CD14-positive monocyte (primary cell): Measurements from ENCODE around the gene RIMBP2. TPM values are rescaled to one million over a fixed set of nuclear protein-coding genes. Genes with fewer than 3 reads are reported as not detected.

Experiments used
- DNase-seq, 3 donors: peaks; one replicate each; pipeline ENCODE4 v3.0.0-alpha.2; 2011 to 2022
- H2AFZ ChIP-seq: 2 replicates; pipeline ENCODE4 v1.6.0; 2012; ENCODE audit warnings: mild to moderate bottlenecking, low read depth, low read length, inconsistent platforms; ENCODE audit not compliant: insufficient read depth, poor library complexity, severe bottlenecking
- H3K27ac ChIP-seq, 2 donors: 1 replicate in 1 of 2; 2 replicates in 1 of 2; pipeline ENCODE4 v1.5.1; 2012 to 2013; ENCODE audit warnings: low read length in 2 of 2, control low read depth in 1 of 2, inconsistent platforms in 1 of 2, low read depth in 1 of 2, mild to moderate bottlenecking in 1 of 2
- H3K27me3 ChIP-seq, 2 donors: one replicate each; pipeline versions ENCODE4 v1.6.0 to v1.6.1; 2011 to 2013; ENCODE audit warnings: low read length in 2 of 2; ENCODE audit not compliant: control insufficient read depth in 2 of 2, insufficient read depth in 2 of 2
- H3K36me3 ChIP-seq, 2 donors: replicated peaks in 1 of 2; 1 replicate in 1 of 2; 2 replicates in 1 of 2; pipeline versions ENCODE4 v1.5.1 to v1.6.1; 2012 to 2013; ENCODE audit warnings: low read length in 2 of 2, control low read depth in 1 of 2, inconsistent platforms in 1 of 2, mild to moderate bottlenecking in 1 of 2; ENCODE audit not compliant: insufficient read depth in 2 of 2, control insufficient read depth in 1 of 2
- H3K4me1 ChIP-seq, 2 donors: 1 replicate in 1 of 2; 2 replicates in 1 of 2; pipeline versions ENCODE4 v1.5.1 to v1.6.1; 2012 to 2013; ENCODE audit warnings: low read length in 2 of 2, control low read depth in 1 of 2, inconsistent platforms in 1 of 2, mild to moderate bottlenecking in 1 of 2, moderate library complexity in 1 of 2; ENCODE audit not compliant: insufficient read depth in 2 of 2, control insufficient read depth in 1 of 2
- H3K4me2 ChIP-seq: replicated peaks from 2 replicates; pipeline ENCODE3; 2012; ENCODE audit warnings: low read length, moderate library complexity, mild to moderate bottlenecking; ENCODE audit not compliant: poor library complexity, severe bottlenecking; ENCODE audit errors: extremely low read depth
- H3K4me3 ChIP-seq, 3 experiments: fragments of 200-600 bp in 1 of 3; sonication (generic) in 1 of 3; replicated peaks in 1 of 3; 1 replicate in 2 of 3; 2 replicates in 1 of 3; pipeline ENCODE4 v1.5.1; 2011 to 2013; ENCODE audit warnings: low read length in 3 of 3, mild to moderate bottlenecking in 3 of 3, control low read depth in 2 of 3, low read depth in 2 of 3, inconsistent platforms in 1 of 3, moderate library complexity in 1 of 3
- H3K79me2 ChIP-seq: 2 replicates; pipeline ENCODE4 v1.6.0; 2012; ENCODE audit warnings: mild to moderate bottlenecking, control low read depth, inconsistent platforms, low read length, moderate library complexity; ENCODE audit not compliant: insufficient read depth
- H3K9ac ChIP-seq: 2 replicates; pipeline ENCODE4 v1.6.0; 2017; ENCODE audit warnings: low read length, mild to moderate bottlenecking; ENCODE audit not compliant: insufficient read depth, poor library complexity, severe bottlenecking
- H3K9me3 ChIP-seq, 2 donors: replicated peaks in 1 of 2; 1 replicate in 1 of 2; 2 replicates in 1 of 2; pipeline versions ENCODE4 v1.5.1 to v1.6.1; 2012 to 2013; ENCODE audit warnings: low read length in 2 of 2, control low read depth in 1 of 2; ENCODE audit not compliant: control insufficient read depth in 1 of 2, insufficient read depth in 1 of 2
- H4K20me1 ChIP-seq: 2 replicates; pipeline ENCODE4 v1.6.0; 2012; ENCODE audit warnings: mild to moderate bottlenecking, low read length, control low read depth, moderate library complexity; ENCODE audit not compliant: insufficient read depth
- H3K27ac Mint-ChIP-seq, 7 donors: one replicate each; pipeline ENCODE4 v1.8.0; 2020; ENCODE audit warnings: mild to moderate bottlenecking in 7 of 7, mixed read lengths in 7 of 7, moderate library complexity in 6 of 7, inconsistent platforms in 2 of 7
- H3K27me3 Mint-ChIP-seq, 3 donors: one replicate each; pipeline ENCODE4 v1.8.0; 2021 to 2022; ENCODE audit warnings: low read depth in 3 of 3, mild to moderate bottlenecking in 3 of 3, mixed read lengths in 3 of 3, moderate library complexity in 3 of 3, inconsistent platforms in 1 of 3
- H3K36me3 Mint-ChIP-seq, 2 donors: one replicate each; pipeline ENCODE4 v1.8.0; 2020; ENCODE audit warnings: mixed read lengths in 2 of 2, inconsistent platforms in 1 of 2, mild to moderate bottlenecking in 1 of 2
- H3K4me1 Mint-ChIP-seq: one replicate; pipeline ENCODE4 v1.8.0; 2020; ENCODE audit warnings: mild to moderate bottlenecking, mixed read lengths
- H3K4me3 Mint-ChIP-seq, 2 donors: one replicate each; pipeline ENCODE4 v1.8.0; 2020; ENCODE audit warnings: mild to moderate bottlenecking in 2 of 2, mixed read lengths in 2 of 2, moderate library complexity in 1 of 2
- H3K9me3 Mint-ChIP-seq, 7 donors: one replicate each; pipeline ENCODE4 v1.8.0; 2020 to 2022; ENCODE audit warnings: mixed read lengths in 7 of 7, mild to moderate bottlenecking in 6 of 7, moderate library complexity in 6 of 7, inconsistent platforms in 2 of 7
- CTCF ChIP-seq: fragments of 200-600 bp; IDR thresholded peaks from one replicate; pipeline ENCODE4 v1.8.0; 2022; ENCODE audit warnings: antibody characterized with exemption, mild to moderate bottlenecking
- WGBS: methylation state at CpG from one replicate; pipeline ENCODE4 v1.1.5; 2013; ENCODE audit warnings: missing lambda C conversion rate; ENCODE audit not compliant: insufficient coverage; 5-methylcytosine and 5-hydroxymethylcytosine counted together
- intact Hi-C, 2 donors: fragments of 100-400 bp; cut with micrococcal nuclease; formaldehyde crosslinking; loops; one replicate each; pipeline versions ENCODE4 v1.15.0 to v1.15.1; 2023
- polyA plus RNA-seq, 3 donors: library from polyadenylated mRNA; depleted of rRNA in 1 of 3; unstranded in 2 of 3; stranded (reverse) in 1 of 3; fragments of 300-500 nt in 2 of 3; fragments of >200 nt in 1 of 3; fragmentation: Illumina TruSeq in 2 of 3; gene quantifications; 1 replicate in 2 of 3; 2 replicates in 1 of 3; pipeline ENCODE4 v1.2.3, GENCODE V29; 2012 to 2021

Gene RIMBP2
- polyA plus RNA-seq, 3 donors = not detected

- peaks cover 0 to 4% (median 0%) of the 10 kb centered on the region in 7 donors for H3K9me3 Mint-ChIP-seq
- H3K9ac ChIP-seq = no peak overlapping the region
- intact Hi-C loops = no loop called here
These were observed 74.4 kb downstream of the RIMBP2 start for GRCh38 chr12:130641533-130642184.

GRCh38 chr12:130640901-130641300 lies 75.2 kb downstream of the RIMBP2 start:
- no peaks in the 10 kb centered on the region for H3K4me1 ChIP-seq
- Mint-ChIP-seq H3K36me3 (no peaks in the 10 kb centered on the region), H3K4me1 (no peaks in the 10 kb centered on the region), H3K27ac (no peak overlapping the region), H3K9me3 (peaks cover 0 to 4% (median 0%) of the 10 kb centered on the region in 7 donors), H3K27me3 (peaks cover 0 to 5% (median 4%) of the 10 kb centered on the region in 3 donors), H3K4me3 (no peak overlapping the region)
- no peaks in the 10 kb centered on the region for H3K36me3 ChIP-seq
- no peak overlapping the region for H3K4me2 ChIP-seq
- no peaks in the 10 kb centered on the region for H3K9me3 ChIP-seq
- DNase-seq = no peak
- no peak overlapping the region for H3K27ac ChIP-seq
- no peak overlapping the region for H3K9ac ChIP-seq
- no peak for TF ChIP-seq CTCF
- H3K27me3 ChIP-seq = no peaks in the 10 kb centered on the region
- H3K4me3 ChIP-seq = no peak overlapping the region
- no peaks in the 10 kb centered on the region for H3K79me2 ChIP-seq
- H2AFZ ChIP-seq = no peak overlapping the region
- 88% methylated on average over 11 of the region's 11 CpGs for WGBS
- intact Hi-C loops = no loop called here
- no peaks in the 10 kb centered on the region for H4K20me1 ChIP-seq

More at GRCh38 chr12:130641533-130642184, 74.4 kb downstream of the RIMBP2 start:
- Histone ChIP-seq H2AFZ (no peak overlapping the region), H3K79me2 (no peaks in the 10 kb centered on the region), H4K20me1 (no peaks in the 10 kb centered on the region), H3K27ac (no peak overlapping the region), H3K4me3 (no peak overlapping the region), H3K9me3 (no peaks in the 10 kb centered on the region), H3K4me1 (no peaks in the 10 kb centered on the region), H3K36me3 (no peaks in the 10 kb centered on the region), H3K4me2 (no peak overlapping the region), H3K27me3 (no peaks in the 10 kb centered on the region)
- Mint-ChIP-seq H3K4me1 (no peaks in the 10 kb centered on the region), H3K36me3 (no peaks in the 10 kb centered on the region), H3K27me3 (peaks cover 0 to 5% (median 4%) of the 10 kb centered on the region in 3 donors), H3K27ac (no peak overlapping the region), H3K4me3 (no peak overlapping the region)
- TF ChIP-seq CTCF = no peak
- WGBS = 97% methylated on average over 12 of the region's 14 CpGs
- no peak for DNase-seq
